T-helper 1 cell (primary cell): ENCODE measurements around the gene HDAC11.

ENCODE experiments used
- DNase-seq, 5 donors: peaks; one replicate each; pipeline ENCODE4 v3.0.0-alpha.2; 2012 to 2020

HDAC11 gene

GRCh38 chr3:13544951-13545651 is 65.0 kb downstream of the HDAC11 start:
- no peak for DNase-seq

GRCh38 chr3:13545952-13546454 is 65.9 kb downstream of the HDAC11 start:
- DNase-seq = no peak

GRCh38 chr3:13546667-13547171 is 66.6 kb downstream of the HDAC11 start:
- no peak for DNase-seq

- DNase-seq = no peak
Measured at GRCh38 chr3:13547591-13548371, 67.7 kb downstream of the HDAC11 start.

- DNase-seq = no peak
Measured at GRCh38 chr3:13548696-13549622, 68.9 kb downstream of the HDAC11 start, which contains the start of gene FBLN2. Gene FBLN2, plus strand, starts transcription at chr3:13549125. Its CDS starts 21,231 bp downstream, at chr3:13570356.

- no peak for DNase-seq
Measured at GRCh38 chr3:13549623-13550422, 69.7 kb downstream of the HDAC11 start.

- no peak for DNase-seq
Measured at GRCh38 chr3:13550423-13550690, 70.3 kb downstream of the HDAC11 start.

GRCh38 chr3:13550791-13551360 is 70.8 kb downstream of the HDAC11 start:
- no peak for DNase-seq

- no peak for DNase-seq
Measured at GRCh38 chr3:13552857-13553652, 72.9 kb downstream of the HDAC11 start.

- no peak for DNase-seq
Measured at GRCh38 chr3:13553686-13554085, 73.6 kb downstream of the HDAC11 start.

- DNase-seq = no peak
Measured at GRCh38 chr3:13555753-13556152, 75.6 kb downstream of the HDAC11 start.
